PC-9 (cell line): ENCODE data around the gene ICOSLG.
"Not testable (repeated sequence)": the region's sequence is repeated elsewhere in the genome, so short reads cannot be mapped to it uniquely, and the experiment has no call there.

ENCODE experiments used
- CTCF ChIP-seq: fragments of 200-600 bp; sonication (generic); conservative IDR thresholded peaks from 2 replicates; pipeline ENCODE4 v1.6.1; 2017; ENCODE audit warnings: mixed run types, antibody characterized with exemption, mild to moderate bottlenecking, moderate library complexity
- EZH2 ChIP-seq: fragments of 200-600 bp; sonication (generic); IDR thresholded peaks from 2 replicates; pipeline ENCODE4 v1.8.0; 2017; ENCODE audit warnings: antibody characterized with exemption, low read depth

- not testable (repeated sequence) for TF ChIP-seq CTCF, EZH2
These were observed 65.6 kb downstream of the ICOSLG start for GRCh38 chr21:44175189-44175588.
